Esophagus squamous epithelium (tissue), 5 donors: ENCODE results near the gene DUOXA1. TPM values are rescaled to one million over a fixed set of nuclear protein-coding genes. Genes with fewer than 3 reads are reported as not detected.
A peak's percentile ranks its signal among the peaks of the same experiment; 100 is the strongest.

Experiments
- DNase-seq: peaks from one replicate; lab custom pipeline; 2025; lab: John Stamatoyannopoulos, UW
- H3K27ac ChIP-seq, 4 donors: fragments of 200-600 bp; sonication (generic); one replicate each; pipeline ENCODE4 v1.5.1; 2016 to 2019; ENCODE audit warnings: mild to moderate bottlenecking in 1 of 4
- H3K27me3 ChIP-seq, 4 donors: fragments of 200-600 bp; sonication (generic); 1 replicate in 3 of 4; 2 replicates in 1 of 4; pipeline versions ENCODE4 v1.5.1 to v1.6.0; 2017 to 2021; ENCODE audit warnings: antibody characterized with exemption in 1 of 4
- H3K36me3 ChIP-seq, 3 donors: fragments of 200-600 bp; sonication (generic); one replicate each; pipeline ENCODE4 v1.5.1; 2016 to 2019
- H3K4me1 ChIP-seq, 3 donors: fragments of 200-600 bp; sonication (generic); one replicate each; pipeline ENCODE4 v1.5.1; 2017 to 2019
- H3K4me3 ChIP-seq, 4 donors: fragments of 200-600 bp; sonication (generic); 1 replicate in 3 of 4; 2 replicates in 1 of 4; pipeline ENCODE4 v1.5.1; 2016 to 2019; ENCODE audit warnings: mild to moderate bottlenecking in 2 of 4, moderate library complexity in 1 of 4
- H3K9me3 ChIP-seq, 3 donors: fragments of 200-600 bp; sonication (generic); one replicate each; pipeline ENCODE4 v1.5.1; 2016 to 2019
- CTCF ChIP-seq, 6 experiments: fragments of 450-650 bp in 4 of 6; fragments of 200-600 bp in 2 of 6; sonication (generic) in 2 of 6; IDR thresholded peaks; one replicate each; pipeline ENCODE4 v1.5.1; 2016 to 2019; ENCODE audit warnings: antibody characterized with exemption in 6 of 6, mild to moderate bottlenecking in 4 of 6, moderate library complexity in 4 of 6
- POLR2A ChIP-seq, 4 donors: fragments of 450-650 bp; IDR thresholded peaks; one replicate each; pipeline ENCODE4 v1.6.1; 2017; ENCODE audit warnings: antibody characterized with exemption in 4 of 4, mild to moderate bottlenecking in 4 of 4, moderate library complexity in 3 of 4
- WGBS, 2 donors: methylation state at CpG; one replicate each; pipeline ENCODE4 v1.1.5; 2018; 5-methylcytosine and 5-hydroxymethylcytosine counted together
- intact Hi-C: fragments of 100-400 bp; cut with DNase I; formaldehyde crosslinking; loops from one replicate; pipeline ENCODE4 v1.15.0; 2022
- total RNA-seq, 4 donors: library from RNA; depleted of rRNA; stranded (reverse); fragments of >200 nt; gene quantifications; one replicate each; pipeline ENCODE4 v1.1.0, GENCODE V29; 2016
- donor health status: DM: yes; HTN: yes; CAD: no.

DUOXA1 gene
- total RNA-seq, 4 donors from 2014 or later: 64.0 to 202 (median 134) TPM

- peaks cover 0 to 53% (median 9%) of the 10 kb centered on the region in 3 donors for H3K4me1 ChIP-seq
- peaks cover 0 to 52% (median 7%) of the 10 kb centered on the region in 3 donors for H3K36me3 ChIP-seq
- no peak overlapping the region for H3K4me3 ChIP-seq
- DNase-seq: no peak
- intact Hi-C loops: no loop called here
- peaks cover 0 to 76% (median 5%) of the 10 kb centered on the region in 4 donors for H3K27me3 ChIP-seq
- peak overlapping the region in 2 of 4 donors; percentile 51 to 59 for H3K27ac ChIP-seq
- TF ChIP-seq CTCF (IDR thresholded peaks at IDR 0.05) (no peak), POLR2A (IDR thresholded peaks at IDR 0.05) (no peak)
- WGBS, 2 donors: 41 to 45% methylated on average over 7 to 9 of the region's 9 CpGs
- no peaks in the 10 kb centered on the region for H3K9me3 ChIP-seq
These were observed 7.8 kb downstream of the DUOXA1 start for GRCh38 chr15:45121706-45122417.

GRCh38 chr15:45121020-45121419, 8.7 kb downstream of the DUOXA1 start:
- WGBS, 2 donors: 78 to 82% methylated on average over 1 of the region's 3 CpGs
- no peak for TF ChIP-seq POLR2A (IDR thresholded peaks at IDR 0.05)
- no peak for TF ChIP-seq CTCF (IDR thresholded peaks at IDR 0.05)
- H3K36me3 ChIP-seq: peaks cover 0 to 52% (median 7%) of the 10 kb centered on the region in 3 donors
- H3K27ac ChIP-seq: no peak overlapping the region
- no peaks in the 10 kb centered on the region for H3K9me3 ChIP-seq
- H3K4me3 ChIP-seq: no peak overlapping the region
- H3K4me1 ChIP-seq: peaks cover 0 to 62% (median 16%) of the 10 kb centered on the region in 3 donors
- H3K27me3 ChIP-seq: peaks cover 5 to 85% (median 10%) of the 10 kb centered on the region in 4 donors
- intact Hi-C loops: no loop called here
- no peak for DNase-seq

DNA sequence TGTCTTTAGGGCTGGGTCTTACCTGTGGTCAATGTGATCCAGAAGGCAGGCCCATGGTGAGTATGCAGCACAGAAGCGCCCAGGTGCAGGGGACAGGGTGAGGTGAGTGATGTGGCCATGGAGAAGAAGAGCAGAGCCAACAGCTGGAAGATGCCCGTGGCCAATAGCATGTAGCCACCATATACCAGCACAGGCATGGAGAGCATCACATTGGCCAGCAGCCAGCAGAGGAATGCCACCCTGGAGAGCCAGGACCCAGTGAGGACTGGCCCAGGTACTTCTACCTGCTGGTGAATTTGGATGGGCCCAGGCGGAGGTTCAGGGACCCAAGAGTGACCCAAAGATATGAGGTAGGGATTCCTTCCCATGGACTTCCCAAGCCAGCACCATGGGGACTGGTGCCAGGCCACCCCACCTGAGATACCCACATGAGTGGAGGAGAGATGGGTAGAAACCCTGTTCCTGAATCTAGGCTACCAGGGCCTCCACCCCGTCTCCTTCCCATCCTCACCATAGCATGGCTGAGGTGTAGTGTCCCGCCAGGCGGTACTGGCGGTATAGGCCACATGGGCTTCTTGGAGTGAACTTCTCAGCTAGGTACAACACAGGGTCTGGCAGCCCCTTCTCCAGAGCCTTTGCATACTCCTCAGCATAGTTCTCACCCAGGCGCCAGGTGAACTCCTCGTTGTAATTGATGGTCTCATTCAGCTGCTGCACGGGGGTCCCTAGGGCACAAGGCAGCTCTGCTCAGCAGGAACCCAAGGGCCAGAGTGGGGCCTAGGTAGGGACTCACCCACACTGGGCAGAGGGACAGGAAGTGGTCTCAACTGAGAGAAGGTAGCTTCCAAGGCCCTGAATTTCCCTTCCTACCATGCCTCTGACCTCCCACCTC, 9.4 kb downstream of the DUOXA1 start:
- peaks cover 5 to 89% (median 12%) of the 10 kb centered on the region in 4 donors for H3K27me3 ChIP-seq
- H3K9me3 ChIP-seq: no peaks in the 10 kb centered on the region
- DNase-seq: no peak
- no peak for TF ChIP-seq CTCF (IDR thresholded peaks at IDR 0.05)
- TF ChIP-seq POLR2A (IDR thresholded peaks at IDR 0.05): no peak
- H3K4me3 ChIP-seq: no peak overlapping the region
- intact Hi-C loops: no loop called here
- WGBS, 2 donors: 96 to 100% methylated on average over 5 to 8 of the region's 10 CpGs
- no peak overlapping the region for H3K27ac ChIP-seq
- H3K36me3 ChIP-seq: peaks cover 0 to 52% (median 7%) of the 10 kb centered on the region in 3 donors
- H3K4me1 ChIP-seq: peaks cover 0 to 64% (median 16%) of the 10 kb centered on the region in 3 donors

- no peak for TF ChIP-seq POLR2A (IDR thresholded peaks at IDR 0.05)
- no peak for TF ChIP-seq CTCF (IDR thresholded peaks at IDR 0.05)
- no peak for DNase-seq
- H3K36me3 ChIP-seq: peaks cover 0 to 52% (median 7%) of the 10 kb centered on the region in 3 donors
- H3K4me1 ChIP-seq: peaks cover 0 to 67% (median 24%) of the 10 kb centered on the region in 3 donors
- no peaks in the 10 kb centered on the region for H3K9me3 ChIP-seq
- intact Hi-C loops: loop anchor here (5.0 kb wide), 1 partner anchor 147 kb away; no protein-coding TSS in a partner anchor
- no peak overlapping the region for H3K27ac ChIP-seq
- H3K4me3 ChIP-seq: no peak overlapping the region
- 100% methylated on average over 1 to 2 of the region's 5 CpGs for WGBS, 2 donors
- peaks cover 5 to 95% (median 14%) of the 10 kb centered on the region in 4 donors for H3K27me3 ChIP-seq
These were observed 10.7 kb downstream of the DUOXA1 start for GRCh38 chr15:45118996-45119395.
